NCI-H774 (cell line): ENCODE results near the gene SSBP3.

Source experiments
- DNase-seq: peaks from one replicate; lab custom pipeline; 2025; lab: John Stamatoyannopoulos, UW

SSBP3 gene

GRCh38 chr1:54329312-54330003 is 76.7 kb downstream of the SSBP3 start:
- no peak for DNase-seq

DNA sequence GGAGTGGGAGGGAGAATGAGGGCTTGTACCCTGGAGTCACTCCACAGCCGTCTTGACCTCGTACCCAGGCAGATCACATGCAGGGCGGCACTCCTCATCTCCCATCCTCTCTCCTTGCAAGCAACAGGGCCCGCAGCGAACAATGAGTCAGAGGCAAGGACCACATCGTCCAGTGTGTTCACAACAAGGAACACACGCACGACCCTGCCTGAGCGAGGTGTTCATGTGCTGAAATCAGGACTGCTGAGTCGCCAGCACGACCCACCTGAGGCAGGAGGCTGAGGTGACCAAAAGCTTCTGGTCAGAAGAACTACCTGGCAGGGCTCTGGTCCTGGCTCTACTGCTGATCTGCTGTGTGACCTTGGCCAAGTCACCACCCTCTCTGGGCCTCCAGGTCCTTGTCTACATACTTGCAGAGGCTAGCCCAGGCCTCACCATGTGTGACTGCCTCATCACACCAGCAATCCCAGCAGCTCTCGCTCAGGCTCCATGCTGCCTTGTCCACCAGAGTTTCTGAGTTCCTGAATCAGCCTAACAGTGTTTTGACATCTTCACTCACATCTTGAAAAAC is 78.0 kb downstream of the SSBP3 start:
- no peak for DNase-seq

GRCh38 chr1:54327386-54328065 is 78.7 kb downstream of the SSBP3 start:
- no peak for DNase-seq

DNA sequence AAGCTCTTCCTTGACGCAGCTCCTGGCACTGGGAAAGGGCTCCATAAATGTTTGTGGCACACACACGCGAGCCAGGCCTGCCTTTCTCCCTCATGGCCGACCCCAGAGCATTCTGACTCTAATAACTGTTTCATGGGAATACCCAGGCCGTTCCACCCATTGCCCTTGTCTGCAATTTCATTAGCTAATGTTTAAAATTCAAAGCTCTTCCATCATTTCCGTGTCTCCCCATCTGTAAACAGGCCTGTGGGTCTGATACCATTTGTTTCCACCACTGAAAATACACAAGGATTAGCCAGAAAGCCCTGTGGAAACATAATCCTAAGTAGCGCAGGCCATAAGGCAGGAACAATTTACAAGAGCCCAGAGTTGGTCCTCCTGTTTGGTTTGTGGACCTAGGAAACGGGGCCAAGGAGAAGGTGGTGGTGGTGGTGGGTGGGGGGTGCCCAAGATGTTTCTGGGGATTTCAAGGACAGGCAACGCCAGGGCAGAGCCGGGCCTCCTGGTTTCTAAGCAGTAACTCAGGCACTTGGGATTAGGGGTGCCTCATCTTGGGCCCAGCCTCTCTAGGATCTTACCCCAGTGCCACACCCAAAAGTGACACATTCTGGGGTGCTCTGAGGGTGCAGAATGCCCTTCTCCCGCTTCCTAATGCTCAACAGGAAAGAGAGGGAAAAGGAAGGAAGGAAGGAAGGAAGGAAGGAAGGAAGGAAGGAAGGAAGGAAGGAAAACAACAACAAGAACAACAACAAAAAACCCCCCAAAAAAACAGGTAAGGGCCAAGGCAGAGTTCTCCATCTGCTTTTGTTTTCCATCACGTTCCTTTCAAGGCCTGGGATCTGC is 79.4 kb downstream of the SSBP3 start:
- no peak for DNase-seq

- no peak for DNase-seq
Measured at GRCh38 chr1:54325703-54326461, 80.3 kb downstream of the SSBP3 start.

GRCh38 chr1:54325284-54325683 is 80.9 kb downstream of the SSBP3 start:
- DNase-seq = no peak

- DNase-seq = no peak
Measured at GRCh38 chr1:54324251-54325140, 81.7 kb downstream of the SSBP3 start.

DNA sequence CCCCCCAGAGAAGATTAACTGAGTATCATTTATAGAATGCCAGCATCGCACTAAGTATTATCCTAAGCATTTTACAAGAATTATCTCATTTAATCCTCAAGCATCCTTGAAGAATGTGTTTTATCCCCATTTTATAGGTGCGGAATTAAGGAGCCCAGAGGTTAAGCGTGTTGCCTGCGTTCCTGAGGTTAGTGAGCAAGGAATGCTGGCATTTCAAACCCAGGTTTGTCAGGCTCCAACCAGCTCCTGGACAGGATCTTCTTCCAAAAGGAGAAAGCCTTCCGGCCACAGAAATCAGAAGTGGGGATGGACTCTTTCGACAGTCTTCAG is 82.3 kb downstream of the SSBP3 start:
- DNase-seq = no peak

DNA sequence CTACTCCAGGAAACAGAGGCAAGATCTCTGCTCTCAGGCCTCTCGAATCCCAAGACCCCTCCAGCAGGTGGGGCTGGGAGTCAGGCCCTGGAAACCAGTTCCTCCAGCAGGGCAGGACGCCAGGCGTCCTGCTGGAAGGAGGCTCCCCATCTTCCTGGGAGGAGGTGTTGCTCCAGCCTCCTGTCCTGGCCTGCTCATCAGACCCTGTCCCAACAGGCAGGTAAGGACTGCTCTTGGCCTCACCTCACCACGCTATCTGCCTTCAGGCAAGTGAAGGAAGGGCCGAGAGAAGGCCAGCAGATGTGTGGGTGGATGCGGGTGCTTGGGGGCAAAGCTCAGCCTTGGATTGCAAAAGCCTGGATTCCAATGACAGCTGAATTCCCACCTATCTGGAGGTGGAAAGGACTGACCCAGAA is 82.9 kb downstream of the SSBP3 start:
- no peak for DNase-seq

- no peak for DNase-seq
Measured at GRCh38 chr1:54318246-54318814, 87.9 kb downstream of the SSBP3 start.

DNA sequence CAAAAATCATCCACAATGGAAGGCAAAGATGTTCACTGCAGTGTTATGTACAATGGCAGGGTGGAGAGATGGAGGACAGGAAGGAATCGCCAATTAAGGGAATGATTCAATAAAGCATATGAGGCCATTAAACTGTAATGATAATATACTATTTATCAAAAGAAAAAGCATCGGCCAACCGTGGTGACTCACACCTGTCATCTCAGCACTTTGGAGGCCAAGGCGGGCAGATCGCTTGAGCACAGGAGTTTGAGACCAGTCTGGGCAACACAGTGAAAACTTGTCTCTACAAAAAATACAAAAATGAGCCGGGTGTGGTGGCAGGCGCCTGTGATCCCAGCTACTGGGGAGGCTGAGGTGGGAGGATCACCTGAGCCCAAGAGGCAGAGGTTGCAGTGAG is 89.1 kb downstream of the SSBP3 start:
- DNase-seq = no peak

DNA sequence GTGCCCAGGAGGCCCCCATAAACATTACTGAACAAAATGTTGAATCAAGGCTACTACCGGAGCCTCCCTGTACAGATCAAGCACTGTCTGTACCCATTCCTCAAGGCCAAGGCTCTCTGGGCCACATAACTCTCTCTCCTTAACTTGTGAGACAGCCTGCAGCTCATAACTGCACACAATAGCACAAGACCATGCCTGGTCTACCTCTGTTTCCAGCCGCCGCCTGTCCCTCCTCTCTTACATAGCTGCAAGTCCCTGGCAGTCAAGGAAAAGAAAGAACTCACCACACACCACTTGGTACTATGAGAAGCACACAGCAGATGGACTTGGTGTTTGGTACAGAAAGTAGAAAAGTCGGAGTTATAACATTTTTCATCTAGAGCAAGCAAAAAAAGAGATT is 91.1 kb downstream of the SSBP3 start:
- no peak for DNase-seq

DNA sequence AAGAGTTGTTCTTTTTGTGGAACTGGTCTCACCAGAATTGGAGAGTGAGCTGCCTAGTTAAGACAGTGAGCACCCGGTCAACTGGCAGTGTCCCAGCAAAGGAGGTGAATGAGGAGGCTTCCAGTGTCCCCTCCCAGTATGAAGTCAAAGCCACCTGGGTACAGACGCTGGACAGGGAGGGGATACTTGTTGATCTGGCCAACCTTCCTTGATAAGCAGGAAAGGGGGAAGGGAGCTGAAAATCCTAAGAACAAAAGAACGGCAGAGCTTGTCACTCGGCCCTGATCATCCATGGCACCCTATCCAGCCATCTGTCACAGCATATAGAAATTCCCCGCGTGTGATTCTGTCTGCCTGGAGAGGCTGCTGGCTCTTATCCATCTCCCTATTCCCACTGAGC is 91.5 kb downstream of the SSBP3 start:
- no peak for DNase-seq

- DNase-seq = no peak
Measured at GRCh38 chr1:54312796-54313316, 93.3 kb downstream of the SSBP3 start.

- DNase-seq = no peak
Measured at GRCh38 chr1:54311506-54311905, 94.7 kb downstream of the SSBP3 start.

DNA sequence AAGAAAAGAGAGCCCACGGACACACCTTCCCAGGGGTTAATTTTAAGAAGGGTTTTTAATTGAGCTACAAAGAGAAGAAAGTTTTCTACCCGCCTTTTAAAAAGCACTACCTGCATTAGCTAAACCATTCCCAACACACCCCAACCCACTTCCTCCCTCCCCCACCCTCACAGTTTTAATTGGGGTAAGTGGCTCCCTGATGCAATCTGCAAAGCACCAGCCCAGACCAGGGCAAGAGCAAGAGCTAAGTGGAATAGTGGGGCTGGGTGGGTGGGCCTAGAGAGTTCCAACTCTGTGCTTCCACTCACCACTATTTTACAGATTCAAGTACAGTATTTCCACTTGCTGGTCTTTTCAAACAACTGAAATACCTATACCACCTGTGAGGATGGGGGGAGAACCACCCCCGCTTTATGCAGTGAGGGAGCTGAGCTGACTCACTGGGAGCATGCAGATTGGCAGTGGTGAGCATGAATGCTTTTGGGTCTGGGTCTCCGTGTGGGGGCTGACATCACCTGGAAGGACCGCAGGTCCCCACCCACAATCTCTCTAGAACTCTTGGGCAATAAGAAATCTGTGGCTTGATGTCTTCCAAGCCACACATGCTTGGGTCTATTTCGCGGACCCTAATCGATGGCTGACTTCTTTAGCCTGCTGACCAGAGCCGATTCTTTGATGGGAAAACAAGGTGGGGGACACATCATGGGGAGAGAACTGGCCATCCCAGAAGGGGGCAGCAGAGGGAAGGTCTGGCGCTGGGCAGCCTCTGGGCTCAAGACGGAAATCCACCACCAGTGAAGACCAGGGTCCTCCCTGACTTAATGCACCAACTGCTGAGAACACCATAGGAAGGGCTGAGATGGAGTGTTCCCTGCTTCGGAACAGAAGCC is 95.5 kb downstream of the SSBP3 start:
- no peak for DNase-seq

GRCh38 chr1:54309631-54310366 is 96.4 kb downstream of the SSBP3 start:
- DNase-seq = no peak

DNA sequence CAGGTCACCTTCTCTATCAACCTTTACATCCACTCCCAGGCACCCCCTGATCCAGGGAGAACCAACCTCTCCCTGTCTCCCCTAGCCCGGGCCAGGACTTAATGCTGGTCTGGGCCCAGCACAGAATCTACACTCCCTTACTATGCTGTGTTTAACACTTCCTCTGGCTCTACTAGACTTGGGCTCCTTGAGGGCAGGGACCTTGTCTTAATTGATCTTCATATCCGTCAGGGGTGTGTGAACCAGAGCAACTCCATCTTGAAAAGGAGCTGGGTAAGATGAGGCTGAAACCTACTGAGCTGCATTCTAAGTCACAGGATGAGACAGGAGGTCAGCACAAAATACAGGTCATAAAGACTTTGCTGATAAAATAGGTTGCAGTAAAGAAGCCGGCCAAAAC is 98.9 kb downstream of the SSBP3 start:
- no peak for DNase-seq
